GM03348 (cell line): ENCODE results near the gene MYOF.
"Not testable (repeated sequence)": the region's sequence is repeated elsewhere in the genome, so short reads cannot be mapped to it uniquely, and the experiment has no call there.

Experiments
- DNase-seq: peaks from one replicate; pipeline ENCODE4 v3.0.0; 2012; ENCODE audit warnings: low spot score

MYOF gene

GRCh38 chr10:93296151-93296550 is 186.0 kb downstream of the MYOF start:
- no peak for DNase-seq

DNA sequence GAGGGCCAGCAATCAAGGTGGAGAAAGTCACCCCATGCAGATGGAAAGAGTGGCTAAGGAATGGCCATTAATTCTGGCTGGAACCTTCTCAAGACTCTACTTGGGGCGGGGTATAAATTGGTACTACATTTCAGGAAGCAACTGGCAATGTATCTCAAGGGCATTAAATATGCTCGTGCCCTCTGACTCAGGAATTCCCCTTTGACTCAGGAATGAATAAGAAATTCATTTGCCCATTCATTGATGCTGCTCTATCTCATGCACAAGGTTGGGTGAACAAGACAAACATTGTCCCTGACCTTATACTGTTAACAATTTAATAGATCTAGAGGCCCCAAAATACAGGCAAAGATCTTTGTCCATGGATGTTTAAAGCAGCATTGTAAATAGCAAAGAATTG is 188.1 kb downstream of the MYOF start:
- DNase-seq, result no peak

DNA sequence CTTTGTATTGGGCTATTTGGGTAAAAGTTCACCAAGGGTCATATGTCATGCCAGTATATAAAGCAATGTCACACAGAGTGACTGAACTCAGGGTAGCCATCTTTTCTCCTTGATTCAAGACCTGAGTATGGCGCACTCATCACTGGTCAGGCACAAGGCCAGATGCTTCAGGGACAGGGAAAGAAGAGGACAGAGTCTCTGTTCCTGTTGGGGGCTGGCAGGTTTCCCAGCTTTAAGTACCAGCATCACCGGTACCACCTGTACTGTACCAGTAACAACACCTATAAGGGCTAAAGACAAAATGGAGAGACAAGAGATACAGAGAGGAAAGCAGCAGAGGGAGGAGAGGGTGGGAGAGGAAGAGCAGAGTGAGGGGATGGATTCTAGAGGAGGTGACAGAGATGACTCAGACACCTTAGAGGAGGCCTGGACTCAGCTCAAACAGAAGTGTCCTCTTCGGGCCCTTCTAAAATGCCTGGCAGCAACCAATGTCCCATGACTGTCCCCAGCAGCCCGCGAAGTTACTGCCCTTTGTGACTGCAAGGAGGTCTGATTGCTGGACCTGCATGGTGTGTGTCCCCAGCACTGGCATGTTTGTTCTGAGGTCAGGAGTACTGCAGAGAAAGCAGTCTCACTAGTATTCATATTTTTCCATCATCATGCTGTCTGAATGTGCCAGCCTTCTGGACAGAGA is 191.3 kb downstream of the MYOF start:
- no peak for DNase-seq

DNA sequence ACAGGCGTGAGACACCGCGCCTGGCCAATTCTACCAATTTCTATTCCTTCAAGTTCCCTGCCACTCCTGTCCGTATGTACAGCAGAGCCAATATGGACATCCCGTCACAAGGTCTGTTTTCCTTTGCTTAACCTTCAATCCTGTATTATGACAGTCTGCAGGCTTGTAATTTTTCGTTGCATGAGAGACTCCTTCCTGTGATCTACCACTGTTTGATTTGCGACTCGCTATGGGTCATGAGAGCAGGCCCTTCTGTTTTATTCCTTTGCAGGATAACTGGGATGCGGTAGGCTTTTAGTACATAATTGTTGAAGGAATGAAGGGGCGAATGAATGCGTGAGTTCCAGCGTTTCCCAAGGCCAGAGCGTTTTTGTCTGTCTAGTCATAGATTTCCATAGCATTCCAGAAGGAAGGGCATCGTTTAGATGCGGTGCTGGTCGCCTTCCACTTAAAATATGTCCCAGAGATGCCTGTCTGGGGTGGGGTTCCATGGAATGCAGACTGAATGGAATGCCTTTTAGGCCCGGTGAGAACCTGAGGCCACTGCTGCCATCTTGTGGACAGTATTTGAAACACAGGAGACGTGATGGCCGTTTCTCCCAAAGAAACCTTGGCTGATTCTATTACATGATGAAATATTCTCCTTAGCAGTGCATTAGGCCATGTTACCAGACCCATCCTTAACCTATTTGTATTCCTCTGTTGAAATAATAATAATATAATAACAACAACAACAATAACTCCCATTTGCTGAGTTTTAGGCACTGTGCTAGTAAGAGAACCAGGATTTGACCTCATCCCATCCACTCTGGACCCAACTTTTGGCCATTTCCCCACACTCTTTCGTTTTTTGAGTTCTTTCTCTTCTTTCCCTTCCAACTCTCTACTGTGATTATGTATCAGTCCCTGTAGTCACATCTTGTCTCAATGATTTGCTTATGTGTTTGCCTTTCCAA is 193.2 kb downstream of the MYOF start:
- peak; percentile 95 for DNase-seq

DNA sequence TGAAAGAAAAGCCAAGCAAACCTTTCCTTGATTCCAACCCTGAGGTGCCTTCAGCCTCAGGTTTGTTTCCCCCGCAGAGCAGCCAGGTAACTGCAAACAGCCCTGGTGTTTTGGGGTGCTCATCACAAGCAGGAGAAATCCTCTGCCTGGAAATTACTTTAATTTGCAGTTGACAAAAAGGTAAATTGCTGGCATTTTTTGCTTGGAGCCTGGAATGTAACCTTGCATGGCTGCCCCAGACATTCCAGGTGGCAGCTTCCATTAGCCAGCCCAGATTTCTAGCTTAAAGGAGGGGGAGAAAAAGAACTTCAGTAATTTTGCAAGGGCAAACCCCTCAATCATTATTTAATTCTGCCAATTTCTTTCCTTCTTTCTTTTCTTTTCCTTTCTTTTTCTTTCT is 194.4 kb downstream of the MYOF start:
- DNase-seq, result no peak

- DNase-seq, result not testable (repeated sequence)
Measured at GRCh38 chr10:93284246-93284645, 197.9 kb downstream of the MYOF start.

GRCh38 chr10:93281367-93281720 is 200.8 kb downstream of the MYOF start:
- DNase-seq, result no peak

GRCh38 chr10:93280699-93281366 is 201.3 kb downstream of the MYOF start:
- no peak for DNase-seq

DNA sequence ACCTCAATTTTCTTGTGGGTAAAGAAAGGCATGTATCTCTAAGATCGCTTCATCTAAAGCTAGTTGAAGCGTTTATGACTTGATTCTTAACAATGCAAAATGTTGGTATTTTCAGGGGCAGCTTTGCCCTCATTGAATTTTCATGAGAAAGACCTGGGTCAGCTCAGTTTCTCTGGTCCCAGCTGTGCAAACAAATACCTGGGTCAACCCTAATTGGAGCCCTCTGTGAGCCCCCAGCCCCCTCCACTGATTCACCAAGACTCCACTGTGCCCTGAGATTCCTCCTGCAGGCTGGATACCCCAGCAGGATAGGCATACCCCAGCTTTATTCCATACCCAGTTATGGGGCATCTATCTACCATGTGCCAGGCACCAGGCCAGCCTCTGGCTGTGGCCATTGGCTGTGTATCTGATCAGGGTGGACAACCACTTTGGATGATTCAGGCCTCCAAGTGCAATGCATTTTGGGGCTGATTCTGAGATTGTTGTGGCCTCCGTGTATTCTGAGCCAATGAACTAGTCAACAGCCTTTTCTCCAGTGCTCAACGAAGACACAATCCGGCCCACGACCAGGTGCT is 201.9 kb downstream of the MYOF start:
- DNase-seq, result no peak

DNA sequence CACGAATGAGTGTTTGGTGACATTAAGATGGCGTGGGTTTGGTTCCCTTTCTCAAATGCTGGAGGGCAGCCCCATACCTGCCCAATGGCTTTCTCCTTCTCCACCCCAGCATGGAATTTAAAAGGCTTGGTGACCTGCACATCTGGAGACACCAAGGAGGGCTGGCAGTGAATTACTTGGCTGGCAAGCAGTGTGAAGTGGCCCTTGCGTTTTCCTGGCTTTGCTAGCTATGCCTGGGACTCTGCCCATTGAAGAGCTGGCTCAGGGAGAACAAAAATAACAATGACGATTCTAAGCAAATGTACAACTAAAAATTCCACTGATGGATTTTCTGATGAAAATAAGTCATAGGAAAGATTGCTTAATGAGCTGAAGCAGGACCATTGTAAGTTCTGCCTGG is 204.8 kb downstream of the MYOF start:
- DNase-seq, result peak; percentile 13

DNA sequence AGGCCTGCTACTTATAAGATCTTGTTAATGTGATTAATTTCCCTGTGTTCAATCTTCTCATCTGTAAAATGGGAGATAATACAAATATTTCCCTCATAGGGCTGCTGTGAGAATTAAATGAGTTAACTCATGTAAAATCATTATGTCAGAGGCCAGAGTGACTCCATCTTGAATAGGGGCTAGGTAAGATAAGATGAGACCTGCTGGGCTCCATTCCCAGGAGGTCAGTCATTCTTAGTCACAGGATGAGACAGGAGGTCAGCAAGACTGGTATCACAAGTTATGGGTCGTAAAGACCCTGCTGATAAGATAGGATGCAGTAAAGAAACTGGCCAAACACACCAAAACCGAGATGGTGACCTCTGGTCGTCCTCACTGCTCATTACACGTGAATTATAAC is 207.7 kb downstream of the MYOF start:
- no peak for DNase-seq

GRCh38 chr10:93272884-93273675 is 209.1 kb downstream of the MYOF start:
- no peak for DNase-seq

DNA sequence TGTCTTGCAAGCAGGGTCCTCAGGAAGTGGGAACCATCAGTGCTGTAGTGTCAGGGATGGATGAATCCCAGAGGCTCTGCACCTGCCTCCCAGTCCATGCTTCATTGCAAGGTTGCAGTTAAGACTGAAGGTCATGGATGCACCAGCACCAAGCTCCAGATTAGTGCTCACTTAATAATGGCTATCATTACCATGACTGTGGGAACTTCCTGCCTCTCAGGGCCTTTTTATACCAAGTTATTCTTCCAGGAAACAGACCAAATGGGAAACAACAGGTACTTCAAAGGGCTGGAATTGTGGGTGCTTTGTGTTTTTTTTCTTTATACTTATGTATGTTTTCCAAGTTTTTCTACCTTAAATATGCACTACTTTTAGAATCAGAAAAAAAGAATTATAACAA is 210.8 kb downstream of the MYOF start:
- no peak for DNase-seq

GRCh38 chr10:93269281-93269680 is 212.9 kb downstream of the MYOF start:
- no peak for DNase-seq

- DNase-seq, result no peak
Measured at GRCh38 chr10:93268021-93268420, 214.1 kb downstream of the MYOF start.

GRCh38 chr10:93267521-93267920 is 214.6 kb downstream of the MYOF start:
- no peak for DNase-seq

- no peak for DNase-seq
Measured at GRCh38 chr10:93266858-93267257, 215.3 kb downstream of the MYOF start.

DNA sequence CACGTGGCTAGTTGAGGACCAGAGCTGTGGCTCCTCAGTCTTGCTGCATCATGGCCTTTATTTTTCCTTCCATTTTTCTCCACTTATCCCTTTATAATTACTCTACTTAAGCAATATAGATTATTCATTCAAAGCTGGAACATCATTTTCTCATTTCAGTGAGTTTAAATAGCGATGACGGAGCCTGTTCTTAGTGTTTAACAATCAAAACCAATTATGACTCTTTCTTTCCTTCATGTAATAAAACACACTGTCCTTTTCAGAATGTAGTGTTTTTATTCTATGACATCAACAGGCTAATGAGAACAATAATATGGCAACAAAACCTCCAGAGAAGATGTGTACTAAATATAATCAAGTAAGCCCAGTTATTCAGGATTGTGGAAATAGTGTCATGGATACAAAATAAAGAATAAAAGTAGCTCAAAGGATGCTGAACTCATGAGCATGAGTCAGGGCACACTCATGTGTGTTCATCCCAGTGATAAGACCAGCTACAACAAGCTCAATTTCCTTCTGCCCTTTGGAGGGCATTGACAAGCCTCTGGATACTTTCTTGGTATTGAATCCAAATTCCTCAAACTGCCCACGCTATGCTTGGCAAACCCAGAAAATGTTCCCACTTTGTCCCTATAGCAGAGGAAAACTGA is 220.0 kb downstream of the MYOF start:
- DNase-seq, result no peak

GRCh38 chr10:93261089-93261488 is 221.0 kb downstream of the MYOF start:
- no peak for DNase-seq

DNA sequence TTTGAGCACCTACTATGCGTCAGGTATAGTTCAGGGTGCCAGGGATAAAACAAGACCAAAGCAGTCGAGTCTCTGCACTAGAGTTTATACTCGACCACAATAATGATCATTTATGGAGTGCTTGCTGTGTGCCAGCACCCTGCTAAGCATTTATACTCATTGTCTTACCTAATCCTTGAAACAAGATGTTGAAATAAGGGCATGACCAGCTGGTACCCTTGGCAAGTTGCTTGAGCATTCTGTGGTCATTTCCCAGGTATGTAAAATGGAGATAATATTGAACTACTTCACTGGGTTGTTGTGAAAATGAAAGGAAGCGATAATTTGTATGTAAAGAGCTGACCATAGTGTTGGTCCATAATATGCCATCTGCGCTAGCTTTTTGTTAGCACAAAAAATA is 223.0 kb downstream of the MYOF start:
- no peak for DNase-seq
